ENCODE results near the gene HELZ.
"Not testable (repeated sequence)": the region's sequence is repeated elsewhere in the genome, so short reads cannot be mapped to it uniquely, and the experiment has no call there.

HELZ gene

GRCh38 chr17:67111327-67111726 lies 133.7 kb downstream of the HELZ start:
- no peaks in the 10 kb centered on the region for H3K4me1 ChIP-seq (ENCODE audit: insufficient read depth, low read length)
- WGBS: 98% methylated on average over 2 of the region's 2 CpGs
- H3K36me3 ChIP-seq (ENCODE audit: insufficient read depth, low read length): peaks cover 66% of the 10 kb centered on the region
- H3K9me3 ChIP-seq (ENCODE audit: insufficient read depth, low read depth, low read length): no peaks in the 10 kb centered on the region
- no peaks in the 10 kb centered on the region for H3K27me3 ChIP-seq (ENCODE audit: insufficient read depth, low read length)
- no peak overlapping the region for H3K9ac ChIP-seq (ENCODE audit: low read depth, low read length)
- H3K27ac ChIP-seq (ENCODE audit: low read depth, low read length): no peak overlapping the region
- no peak overlapping the region for H3K4me3 ChIP-seq (ENCODE audit: low read length)

DNA sequence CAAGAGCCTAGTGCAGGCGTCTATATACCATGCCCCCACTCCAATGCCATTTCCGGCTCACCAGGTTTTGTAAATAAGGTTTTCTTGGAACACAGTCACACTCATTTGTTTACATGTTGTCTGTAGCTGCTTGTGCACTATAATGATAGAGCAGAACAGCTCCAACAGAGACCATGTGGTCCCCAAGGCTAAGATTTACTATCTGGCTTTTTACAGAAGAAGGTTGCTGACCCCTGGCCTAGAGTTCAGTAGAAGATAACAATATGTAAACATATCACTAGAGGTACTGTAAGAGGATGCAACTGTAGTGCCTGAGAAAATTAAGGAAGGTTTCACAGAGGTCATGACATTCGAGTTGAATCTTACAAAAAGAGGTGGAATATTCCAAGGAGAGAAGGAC lies 134.4 kb downstream of the HELZ start:
- no peaks in the 10 kb centered on the region for H3K4me1 ChIP-seq (ENCODE audit: insufficient read depth, low read length)
- peaks cover 71% of the 10 kb centered on the region for H3K36me3 ChIP-seq (ENCODE audit: insufficient read depth, low read length)
- H3K27ac ChIP-seq (ENCODE audit: low read depth, low read length): no peak overlapping the region
- WGBS: 91% methylated on average over 3 of the region's 3 CpGs
- no peaks in the 10 kb centered on the region for H3K27me3 ChIP-seq (ENCODE audit: insufficient read depth, low read length)
- no peaks in the 10 kb centered on the region for H3K9me3 ChIP-seq (ENCODE audit: insufficient read depth, low read depth, low read length)
- no peak overlapping the region for H3K4me3 ChIP-seq (ENCODE audit: low read length)
- no peak overlapping the region for H3K9ac ChIP-seq (ENCODE audit: low read depth, low read length)

- Histone ChIP-seq H3K9ac (ENCODE audit: low read depth, low read length) (no peak overlapping the region), H3K27ac (ENCODE audit: low read depth, low read length) (no peak overlapping the region), H3K27me3 (ENCODE audit: insufficient read depth, low read length) (no peaks in the 10 kb centered on the region), H3K4me1 (ENCODE audit: insufficient read depth, low read length) (no peaks in the 10 kb centered on the region), H3K4me3 (ENCODE audit: low read length) (no peak overlapping the region), H3K36me3 (ENCODE audit: insufficient read depth, low read length) (peaks cover 72% of the 10 kb centered on the region), H3K9me3 (ENCODE audit: insufficient read depth, low read depth, low read length) (no peaks in the 10 kb centered on the region)
- 92% methylated on average over 5 of the region's 5 CpGs for WGBS
Observed at GRCh38 chr17:67109111-67109510, 135.9 kb downstream of the HELZ start.

- H3K4me1 ChIP-seq (ENCODE audit: insufficient read depth, low read length): no peaks in the 10 kb centered on the region
- H3K9ac ChIP-seq (ENCODE audit: low read depth, low read length): no peak overlapping the region
- H3K36me3 ChIP-seq (ENCODE audit: insufficient read depth, low read length): peaks cover 64% of the 10 kb centered on the region
- no peak overlapping the region for H3K27ac ChIP-seq (ENCODE audit: low read depth, low read length)
- H3K4me3 ChIP-seq (ENCODE audit: low read length): no peak overlapping the region
- H3K27me3 ChIP-seq (ENCODE audit: insufficient read depth, low read length): no peaks in the 10 kb centered on the region
- 94% methylated on average over 13 of the region's 13 CpGs for WGBS
- no peaks in the 10 kb centered on the region for H3K9me3 ChIP-seq (ENCODE audit: insufficient read depth, low read depth, low read length)
Observed at GRCh38 chr17:67107811-67108775, 136.9 kb downstream of the HELZ start.

DNA sequence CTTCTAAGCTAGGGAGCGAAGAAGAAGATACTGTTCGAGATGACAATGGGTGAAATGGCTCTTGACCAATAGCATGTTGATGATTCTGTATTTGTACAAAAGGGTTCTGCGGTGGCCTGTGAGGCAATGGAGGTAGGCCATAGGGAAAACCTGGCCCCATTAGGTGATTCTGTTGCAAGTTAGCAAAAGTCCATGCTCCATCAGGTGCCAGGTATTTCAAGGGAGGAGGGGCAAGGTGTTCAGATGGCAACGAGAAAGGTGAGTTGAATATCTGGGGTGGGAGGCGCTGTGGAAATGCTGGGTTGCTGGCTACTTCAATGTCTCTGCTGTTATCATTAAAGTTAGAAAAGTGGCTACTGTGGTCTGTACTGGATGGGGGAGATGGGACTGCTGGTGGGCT lies 137.8 kb downstream of the HELZ start:
- H3K27me3 ChIP-seq (ENCODE audit: insufficient read depth, low read length): no peaks in the 10 kb centered on the region
- H3K9ac ChIP-seq (ENCODE audit: low read depth, low read length): no peak overlapping the region
- no peak overlapping the region for H3K27ac ChIP-seq (ENCODE audit: low read depth, low read length)
- peaks cover 56% of the 10 kb centered on the region for H3K36me3 ChIP-seq (ENCODE audit: insufficient read depth, low read length)
- no peak overlapping the region for H3K4me3 ChIP-seq (ENCODE audit: low read length)
- WGBS: 96% methylated on average over 5 of the region's 5 CpGs
- H3K4me1 ChIP-seq (ENCODE audit: insufficient read depth, low read length): no peaks in the 10 kb centered on the region
- H3K9me3 ChIP-seq (ENCODE audit: insufficient read depth, low read depth, low read length): no peaks in the 10 kb centered on the region

DNA sequence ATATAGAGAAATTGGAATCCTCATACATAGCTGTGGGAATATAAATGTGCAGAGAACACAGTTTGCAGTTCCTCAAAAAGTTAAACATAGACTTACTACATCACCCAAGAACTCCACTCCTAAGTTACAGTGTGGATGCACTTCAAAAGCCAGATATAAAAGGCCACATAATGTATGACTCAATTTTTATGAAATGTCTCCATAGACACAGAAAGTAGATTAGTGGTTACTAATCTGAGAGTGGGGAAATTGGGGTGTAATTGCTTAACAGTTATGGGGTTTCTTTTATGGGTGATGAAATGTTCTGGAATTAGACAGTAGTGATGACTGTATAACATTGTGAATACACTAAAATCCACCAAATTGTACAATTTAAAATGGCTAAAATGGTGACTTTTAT lies 139.8 kb downstream of the HELZ start:
- Histone ChIP-seq H3K4me3 (ENCODE audit: low read length) (no peak overlapping the region), H3K36me3 (ENCODE audit: insufficient read depth, low read length) (peaks cover 42% of the 10 kb centered on the region), H3K4me1 (ENCODE audit: insufficient read depth, low read length) (no peaks in the 10 kb centered on the region), H3K27me3 (ENCODE audit: insufficient read depth, low read length) (no peaks in the 10 kb centered on the region), H3K9me3 (ENCODE audit: insufficient read depth, low read depth, low read length) (no peaks in the 10 kb centered on the region), H3K27ac (ENCODE audit: low read depth, low read length) (no peak overlapping the region), H3K9ac (ENCODE audit: low read depth, low read length) (no peak overlapping the region)

GRCh38 chr17:67104641-67105040 lies 140.4 kb downstream of the HELZ start:
- peaks cover 42% of the 10 kb centered on the region for H3K36me3 ChIP-seq (ENCODE audit: insufficient read depth, low read length)
- H3K9ac ChIP-seq (ENCODE audit: low read depth, low read length); H3K9me3 ChIP-seq (ENCODE audit: insufficient read depth, low read depth, low read length); H3K27me3 ChIP-seq (ENCODE audit: insufficient read depth, low read length); H3K4me3 ChIP-seq (ENCODE audit: low read length); H3K4me1 ChIP-seq (ENCODE audit: insufficient read depth, low read length); H3K27ac ChIP-seq (ENCODE audit: low read depth, low read length): not testable (repeated sequence)
- 99% methylated on average over 7 of the region's 7 CpGs for WGBS

GRCh38 chr17:67098006-67098405 lies 147.0 kb downstream of the HELZ start:
- Histone ChIP-seq H3K27me3 (ENCODE audit: insufficient read depth, low read length) (no peaks in the 10 kb centered on the region), H3K9me3 (ENCODE audit: insufficient read depth, low read depth, low read length) (no peaks in the 10 kb centered on the region), H3K4me3 (ENCODE audit: low read length) (no peak overlapping the region), H3K4me1 (ENCODE audit: insufficient read depth, low read length) (no peaks in the 10 kb centered on the region), H3K27ac (ENCODE audit: low read depth, low read length) (no peak overlapping the region), H3K9ac (ENCODE audit: low read depth, low read length) (no peak overlapping the region), H3K36me3 (ENCODE audit: insufficient read depth, low read length) (no peaks in the 10 kb centered on the region; the same call in 1 of the 2 replicates)
- WGBS: 100% methylated on average over 1 of the region's 1 CpG

DNA sequence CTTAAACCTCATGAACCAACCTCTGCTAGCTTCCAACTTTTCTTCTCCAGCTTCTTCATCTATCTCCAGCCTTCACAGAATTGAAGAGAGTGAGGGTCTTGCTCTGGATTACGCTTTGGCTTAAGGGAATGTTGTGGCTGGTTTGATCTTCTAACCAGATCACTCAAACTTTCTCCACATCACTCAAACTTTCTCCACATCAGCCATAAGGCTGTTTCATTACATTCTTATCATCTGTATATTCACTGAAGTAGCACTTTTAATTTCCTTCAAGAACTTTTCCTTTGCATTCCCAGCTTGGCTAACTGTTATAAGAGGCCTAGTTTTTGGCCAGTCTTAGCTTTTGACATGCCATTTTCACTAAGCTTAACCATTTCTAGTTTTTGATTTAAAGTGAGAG lies 148.4 kb downstream of the HELZ start:
- no peak overlapping the region for H3K27ac ChIP-seq (ENCODE audit: low read depth, low read length)
- no peaks in the 10 kb centered on the region for H3K27me3 ChIP-seq (ENCODE audit: insufficient read depth, low read length)
- no peaks in the 10 kb centered on the region for H3K4me1 ChIP-seq (ENCODE audit: insufficient read depth, low read length)
- no peak overlapping the region for H3K9ac ChIP-seq (ENCODE audit: low read depth, low read length)
- H3K9me3 ChIP-seq (ENCODE audit: insufficient read depth, low read depth, low read length): no peaks in the 10 kb centered on the region
- no peaks in the 10 kb centered on the region; the same call in 1 of the 2 replicates for H3K36me3 ChIP-seq (ENCODE audit: insufficient read depth, low read length)
- WGBS: no CpG with 5 or more reads among the region's 1 CpG
- no peak overlapping the region for H3K4me3 ChIP-seq (ENCODE audit: low read length)

DNA sequence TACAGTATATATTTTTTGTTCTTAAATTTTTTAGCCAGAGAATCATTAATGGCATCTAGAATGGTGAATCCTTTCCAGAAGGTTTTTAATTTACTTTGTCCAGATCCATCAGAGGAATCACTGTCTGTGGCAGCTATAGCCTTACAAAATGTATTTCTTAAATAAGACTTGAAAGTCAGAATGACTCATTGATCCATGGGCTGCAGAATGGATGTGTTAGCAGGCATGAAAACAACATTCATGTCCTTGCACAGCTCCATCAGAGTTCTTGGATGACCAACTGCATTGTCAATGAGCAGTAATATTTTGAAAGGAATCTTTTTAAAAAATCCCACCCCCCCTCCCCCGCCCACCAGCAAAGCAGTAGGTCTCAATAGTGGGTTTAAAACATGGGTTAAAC lies 149.2 kb downstream of the HELZ start:
- H3K27ac ChIP-seq (ENCODE audit: low read depth, low read length): no peak overlapping the region
- no CpG with 5 or more reads among the region's 1 CpG for WGBS
- no peaks in the 10 kb centered on the region for H3K9me3 ChIP-seq (ENCODE audit: insufficient read depth, low read depth, low read length)
- no peak overlapping the region for H3K4me3 ChIP-seq (ENCODE audit: low read length)
- H3K36me3 ChIP-seq (ENCODE audit: insufficient read depth, low read length): no peaks in the 10 kb centered on the region; the same call in 1 of the 2 replicates
- H3K27me3 ChIP-seq (ENCODE audit: insufficient read depth, low read length): no peaks in the 10 kb centered on the region
- no peaks in the 10 kb centered on the region for H3K4me1 ChIP-seq (ENCODE audit: insufficient read depth, low read length)
- no peak overlapping the region for H3K9ac ChIP-seq (ENCODE audit: low read depth, low read length)

DNA sequence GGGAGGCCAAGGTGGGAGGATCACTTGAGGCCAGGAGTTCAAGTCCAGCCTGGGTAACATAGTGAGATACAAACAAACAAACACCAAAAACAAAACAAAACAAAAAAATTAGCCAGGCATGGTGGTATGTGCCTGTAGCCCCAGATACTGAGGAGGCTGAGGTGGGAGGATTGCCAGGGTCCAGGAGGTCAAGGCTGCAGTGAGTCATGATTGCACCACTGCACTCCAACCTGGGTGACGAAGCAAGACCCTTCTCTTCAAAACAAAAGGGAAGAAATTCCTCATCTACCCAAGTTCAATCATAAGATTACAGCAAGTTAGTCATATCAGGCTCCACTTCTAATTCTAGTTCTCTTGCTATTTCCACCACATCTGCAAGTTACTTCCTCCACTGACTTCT lies 149.7 kb downstream of the HELZ start:
- H3K36me3 ChIP-seq (ENCODE audit: insufficient read depth, low read length); H3K9ac ChIP-seq (ENCODE audit: low read depth, low read length); H3K27me3 ChIP-seq (ENCODE audit: insufficient read depth, low read length); H3K4me3 ChIP-seq (ENCODE audit: low read length); H3K9me3 ChIP-seq (ENCODE audit: insufficient read depth, low read depth, low read length); H3K27ac ChIP-seq (ENCODE audit: low read depth, low read length); H3K4me1 ChIP-seq (ENCODE audit: insufficient read depth, low read length): not testable (repeated sequence)
- 54% methylated on average over 1 of the region's 1 CpG for whole genome bisulfite sequencing

All from HUES64 (cell line).